C1 segment of cervical spinal cord (tissue), 14 donors: ENCODE results near the gene OGT.
"Not testable (repeated sequence)": the region's sequence is repeated elsewhere in the genome, so short reads cannot be mapped to it uniquely, and the experiment has no call there.

Experiments
- DNase-seq, 14 donors: peaks; one replicate each; lab custom pipeline; 2025; lab: John Stamatoyannopoulos, UW

Gene OGT

GRCh38 chrX:71537743-71538142, 4.8 kb downstream of the OGT start:
- DNase-seq, result no peak

- DNase-seq, result no peak
Observed at GRCh38 chrX:71540801-71541200, 7.9 kb downstream of the OGT start.

GRCh38 chrX:71541210-71542022, 8.5 kb downstream of the OGT start:
- DNase-seq, result no peak

GRCh38 chrX:71542411-71542810, 9.5 kb downstream of the OGT start:
- DNase-seq, result no peak

- no peak for DNase-seq
Observed at GRCh38 chrX:71542825-71543224, 9.9 kb downstream of the OGT start.

- no peak for DNase-seq
Observed at GRCh38 chrX:71543316-71543715, 10.4 kb downstream of the OGT start.

GRCh38 chrX:71545364-71545763, 12.5 kb downstream of the OGT start:
- DNase-seq, result no peak

DNA sequence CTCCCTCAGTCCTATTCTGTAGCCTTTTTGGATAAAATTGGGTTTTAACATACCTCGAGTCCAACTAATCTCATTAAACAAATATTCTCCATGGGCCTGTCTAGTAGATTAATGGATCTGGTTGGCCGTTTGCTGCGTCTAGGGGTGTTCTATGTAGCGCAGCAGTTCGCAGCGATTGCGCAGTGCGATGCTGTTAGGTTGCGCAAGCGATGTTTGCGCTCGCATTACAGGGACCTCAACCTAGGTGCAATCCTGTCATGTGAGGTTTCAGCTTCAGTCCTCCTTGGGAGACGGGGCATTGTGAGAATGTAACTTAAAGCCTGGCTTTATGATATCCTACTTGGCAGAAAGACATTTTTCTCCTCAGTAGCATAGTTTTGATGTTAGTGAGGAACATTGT, 14.0 kb downstream of the OGT start:
- no peak for DNase-seq

GRCh38 chrX:71547339-71547738, 14.4 kb downstream of the OGT start:
- DNase-seq, result no peak

DNA sequence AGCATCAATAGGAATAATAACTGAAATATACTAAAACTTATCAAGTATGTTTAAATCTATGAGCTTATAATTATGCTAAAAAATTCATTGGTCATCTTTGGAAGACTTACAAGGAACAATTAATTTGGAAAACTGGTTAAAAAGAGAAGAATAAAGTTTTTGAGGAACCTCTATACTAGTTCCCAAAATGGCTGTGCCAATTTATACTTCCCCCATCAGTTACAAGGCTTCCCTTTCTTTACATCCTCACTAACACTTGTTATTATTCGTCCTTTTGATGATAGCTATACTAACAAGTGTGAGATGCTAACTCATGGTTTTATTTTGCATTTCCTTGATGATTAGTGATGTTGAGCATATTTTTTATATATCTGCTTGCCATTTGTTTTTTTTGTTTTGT, 17.1 kb downstream of the OGT start:
- DNase-seq, result no peak

- no peak for DNase-seq
Observed at GRCh38 chrX:71550578-71550977, 17.7 kb downstream of the OGT start.

DNA sequence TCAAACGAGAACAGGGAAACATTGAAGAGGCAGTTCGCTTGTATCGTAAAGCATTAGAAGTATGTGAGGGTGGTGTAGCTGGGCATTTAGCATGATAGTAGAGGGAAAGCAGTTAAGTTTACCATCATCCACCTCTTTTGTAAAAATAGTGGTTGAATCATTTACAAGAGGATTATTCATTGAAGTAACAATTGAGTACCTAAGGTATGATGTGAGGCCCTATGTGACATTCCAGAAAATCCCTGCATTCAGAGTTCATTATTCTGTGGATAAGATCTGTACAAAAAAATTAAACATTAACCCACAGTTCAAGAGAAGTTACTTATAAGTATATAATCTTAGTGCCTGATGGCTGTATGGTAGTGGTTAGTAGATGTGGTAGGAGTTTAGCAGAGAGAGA, 23.1 kb downstream of the OGT start:
- no peak for DNase-seq

DNA sequence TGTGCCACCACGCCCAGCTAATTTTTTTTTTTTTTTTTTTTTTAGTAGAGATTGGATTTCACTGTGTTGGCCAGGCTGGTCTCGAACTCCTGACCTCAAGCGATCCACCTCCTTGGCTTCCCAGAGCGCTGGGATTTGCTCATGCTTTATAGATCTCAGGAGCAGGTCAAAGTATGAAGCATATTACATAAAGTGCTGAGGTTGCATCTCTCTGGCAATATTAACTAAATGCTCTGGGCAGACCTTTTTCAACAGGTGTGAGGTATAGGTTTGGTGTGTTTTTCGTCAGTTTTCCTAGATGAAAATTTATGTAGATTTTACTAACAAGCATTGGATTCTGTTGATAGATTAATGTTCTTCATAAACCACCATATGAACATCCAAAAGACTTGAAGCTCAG, 26.0 kb downstream of the OGT start:
- no peak for DNase-seq

GRCh38 chrX:71559773-71560172, 26.9 kb downstream of the OGT start:
- not testable (repeated sequence) for DNase-seq

GRCh38 chrX:71563921-71564320, 31.0 kb downstream of the OGT start:
- DNase-seq, result no peak

GRCh38 chrX:71565474-71566041, 32.7 kb downstream of the OGT start:
- DNase-seq, result no peak

DNA sequence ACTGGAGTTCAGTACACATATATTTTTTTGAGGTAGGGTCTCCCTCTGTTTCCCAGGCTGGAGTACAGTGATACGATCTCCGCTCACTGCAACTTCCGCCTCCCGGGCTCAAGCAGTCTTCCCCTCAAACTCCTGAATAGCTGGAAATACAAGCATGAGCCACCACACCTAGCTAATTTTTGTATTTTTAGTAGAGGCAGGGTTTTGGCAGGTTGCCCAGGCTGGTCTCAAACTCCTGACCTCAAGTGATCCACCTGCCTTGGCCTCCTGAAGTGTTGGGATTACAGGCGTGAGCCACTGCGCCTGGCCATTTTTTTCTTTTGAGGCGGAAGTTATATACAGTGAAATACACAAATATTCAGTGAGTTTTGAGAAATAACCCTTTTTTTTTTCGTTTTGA, 38.5 kb downstream of the OGT start:
- DNase-seq, result not testable (repeated sequence)

DNA sequence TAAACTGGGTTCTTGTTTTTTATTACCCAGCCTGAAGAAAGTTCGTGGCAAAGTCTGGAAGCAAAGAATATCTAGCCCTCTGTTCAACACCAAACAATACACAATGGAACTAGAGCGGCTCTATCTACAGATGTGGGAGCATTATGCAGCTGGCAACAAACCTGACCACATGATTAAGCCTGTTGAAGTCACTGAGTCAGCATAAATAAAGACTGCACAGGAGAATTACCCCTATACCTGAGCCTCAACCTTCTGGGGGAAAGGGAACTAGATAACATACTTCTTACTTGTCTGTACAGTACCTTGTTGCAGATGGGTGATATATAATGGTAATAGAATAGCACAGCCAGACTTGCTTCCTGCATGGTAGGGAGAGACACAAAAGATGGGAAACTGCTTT, 40.7 kb downstream of the OGT start:
- no peak for DNase-seq

GRCh38 chrX:71577682-71578081, 44.8 kb downstream of the OGT start:
- DNase-seq, result no peak

GRCh38 chrX:71578253-71579135, 45.6 kb downstream of the OGT start, which contains the start of gene GCNA:
Gene GCNA, plus strand, starts transcription at chrX:71578437. Its CDS starts 2,385 bp downstream, at chrX:71580822.
- no peak for DNase-seq

DNA sequence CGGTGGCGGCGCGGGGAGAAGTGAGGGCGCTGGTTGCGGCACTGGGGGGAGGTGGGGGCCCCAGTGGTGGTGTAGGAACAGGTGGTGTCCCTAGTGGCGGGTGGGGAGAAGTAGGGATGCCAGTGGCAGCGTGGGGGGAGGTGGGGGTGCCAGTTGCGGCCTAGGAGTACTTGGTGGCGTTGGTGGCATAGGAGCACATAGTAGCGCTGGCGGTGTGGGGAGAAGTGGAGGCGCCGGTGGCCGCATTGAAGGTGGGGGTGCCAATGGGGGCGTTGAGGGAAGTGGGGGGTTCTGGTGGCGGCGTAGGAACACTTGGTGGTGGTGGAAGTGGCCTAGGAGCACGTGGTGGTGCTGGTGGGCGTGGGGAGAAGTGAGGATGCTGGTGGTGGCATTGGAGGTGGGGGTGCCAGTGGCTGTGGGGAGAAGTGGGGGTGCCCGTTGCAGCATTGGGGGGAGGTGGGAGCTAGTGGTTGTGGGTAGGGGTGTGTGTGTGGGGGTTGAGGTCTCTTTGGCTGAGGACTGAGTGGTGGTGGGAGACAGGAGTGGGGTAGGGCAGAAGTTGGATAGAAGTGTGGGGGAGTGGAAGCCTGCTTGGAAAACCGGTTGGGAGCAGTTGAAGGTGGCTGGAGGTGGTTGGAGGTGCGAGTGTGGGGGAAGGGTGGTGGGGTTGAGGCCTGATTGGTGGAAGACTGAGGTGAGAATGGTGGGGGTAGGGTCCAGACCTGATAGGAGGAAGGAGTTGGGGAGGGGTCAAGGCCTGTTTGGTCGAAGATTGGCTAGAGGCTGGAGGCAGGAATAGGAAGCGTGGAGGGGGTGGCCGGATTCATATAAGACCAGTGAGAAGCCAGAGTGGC, 46.5 kb downstream of the OGT start:
- DNase-seq, result no peak
